Psoas muscle (tissue), 8 donors: Measurements from ENCODE around the gene HABP4. TPM values are rescaled to one million over a fixed set of nuclear protein-coding genes. Genes with fewer than 3 reads are reported as not detected.

ENCODE experiments used
- ATAC-seq, 4 donors: fragments of 200-7000 bp; cut with Tn5 transposase; one replicate each; pipeline ENCODE4 v1.9.1; 2020; ENCODE audit warnings: moderate library complexity in 3 of 4, mild to moderate bottlenecking in 2 of 4
- DNase-seq, 2 donors: peaks; one replicate each; pipeline ENCODE4 v3.0.0-alpha.2; 2020
- H3K27ac ChIP-seq: fragments of 200-600 bp; one replicate; pipeline ENCODE4 v1.8.0; 2022
- H3K27me3 ChIP-seq, 3 donors: fragments of 200-600 bp in 1 of 3; one replicate each; pipeline versions ENCODE4 v1.6.1 to v1.8.0; 2013 to 2022; ENCODE audit warnings: low read length in 2 of 3, mild to moderate bottlenecking in 2 of 3, moderate library complexity in 1 of 3; ENCODE audit not compliant: insufficient read depth in 3 of 3
- H3K36me3 ChIP-seq, 2 donors: fragments of 200-600 bp in 1 of 2; one replicate each; pipeline versions ENCODE4 v1.6.1 to v1.8.0; 2013 to 2022; ENCODE audit warnings: low read depth in 1 of 2, mild to moderate bottlenecking in 1 of 2, moderate library complexity in 1 of 2; ENCODE audit not compliant: insufficient read depth in 1 of 2
- H3K4me1 ChIP-seq: fragments of 200-600 bp; one replicate; pipeline ENCODE4 v1.8.0; 2022
- H3K4me3 ChIP-seq: fragments of 200-600 bp; one replicate; pipeline ENCODE4 v1.8.0; 2022; ENCODE audit warnings: mild to moderate bottlenecking
- H3K9me3 ChIP-seq: fragments of 200-600 bp; one replicate; pipeline ENCODE4 v1.8.0; 2022
- WGBS, 3 donors: extraction: QIAGEN DNeasy Blood & Tissue Kit; methylation state at CpG; one replicate each; pipeline versions ENCODE4 v1.1.6 to v1.1.7; 2013; 5-methylcytosine and 5-hydroxymethylcytosine counted together
- intact Hi-C, 2 donors: fragments of 100-400 bp; cut with DNase I; formaldehyde crosslinking; loops; one replicate each; pipeline versions ENCODE4 v1.11.0 to v1.14.2; 2022
- polyA plus RNA-seq, 3 donors: library from polyadenylated mRNA; stranded (reverse); fragments of 200-250 nt; gene quantifications; one replicate each; pipeline ENCODE4 v1.2.3, GENCODE V29; 2013
- total RNA-seq, 4 donors: library from RNA; stranded (reverse); fragmentation: NEBNext Ultra II Directional in 2 of 4; extraction: Animal tissue kit (Norgen Biotek cat#: 25700) in 2 of 4; gene quantifications; one replicate each; pipeline versions ENCODE4 v1.2.1 to v1.2.4, GENCODE V29; 2021 to 2023
- TF ChIP-seq, protein P1 (sequence below): fragments of 200-600 bp; IDR thresholded peaks from one replicate; pipeline ENCODE4 v1.8.0; 2022; ENCODE audit warnings: antibody characterized with exemption
- donor health status: healthy with polysubstance abuse.
- donor health status: DM: no; HTN: no; CAD: no; lungs with moderate emphysema.
- donor health status: Bipolar disorder and iron deficiency.
- donor health status: healthy.
- donor health status: DM: yes; HTN: yes; CAD: no.
- donor health status: DM: no; HTN: no; CAD: no.
- donor health status: DM: no; HTN: no; CAD: no.
- donor health status: DM: yes; HTN: yes; CAD: no.

The HABP4 gene
- total and polyA plus RNA-seq, 7 donors: 6.4 to 14.4 (median 9.3) TPM

DNA sequence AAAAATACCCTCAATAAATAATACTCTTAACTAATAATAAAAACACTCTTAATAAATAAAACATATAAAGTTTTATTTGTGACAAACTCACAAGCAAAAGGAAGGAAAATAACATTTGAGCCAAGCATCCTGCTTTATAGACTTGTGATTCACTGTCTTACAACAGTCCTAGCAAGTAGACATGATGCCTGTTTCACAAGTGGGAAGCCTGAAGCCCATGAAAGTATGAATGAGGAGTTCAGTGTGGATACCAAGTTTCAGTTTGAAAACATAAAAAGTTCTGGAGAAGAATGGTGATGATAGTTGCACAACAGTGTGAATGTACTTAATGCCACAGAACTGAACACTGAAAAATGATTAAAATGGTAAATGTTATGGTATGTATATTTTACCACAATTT, 10.9 kb downstream of the HABP4 start:
- ATAC-seq (no peak), DNase-seq (no peak)
- peaks cover 8% of the 10 kb centered on the region for H3K4me1 ChIP-seq
- TF ChIP-seq, protein P1, sequence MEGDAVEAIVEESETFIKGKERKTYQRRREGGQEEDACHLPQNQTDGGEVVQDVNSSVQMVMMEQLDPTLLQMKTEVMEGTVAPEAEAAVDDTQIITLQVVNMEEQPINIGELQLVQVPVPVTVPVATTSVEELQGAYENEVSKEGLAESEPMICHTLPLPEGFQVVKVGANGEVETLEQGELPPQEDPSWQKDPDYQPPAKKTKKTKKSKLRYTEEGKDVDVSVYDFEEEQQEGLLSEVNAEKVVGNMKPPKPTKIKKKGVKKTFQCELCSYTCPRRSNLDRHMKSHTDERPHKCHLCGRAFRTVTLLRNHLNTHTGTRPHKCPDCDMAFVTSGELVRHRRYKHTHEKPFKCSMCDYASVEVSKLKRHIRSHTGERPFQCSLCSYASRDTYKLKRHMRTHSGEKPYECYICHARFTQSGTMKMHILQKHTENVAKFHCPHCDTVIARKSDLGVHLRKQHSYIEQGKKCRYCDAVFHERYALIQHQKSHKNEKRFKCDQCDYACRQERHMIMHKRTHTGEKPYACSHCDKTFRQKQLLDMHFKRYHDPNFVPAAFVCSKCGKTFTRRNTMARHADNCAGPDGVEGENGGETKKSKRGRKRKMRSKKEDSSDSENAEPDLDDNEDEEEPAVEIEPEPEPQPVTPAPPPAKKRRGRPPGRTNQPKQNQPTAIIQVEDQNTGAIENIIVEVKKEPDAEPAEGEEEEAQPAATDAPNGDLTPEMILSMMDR: no peak
- intact Hi-C loops: no loop called here
- H3K36me3 ChIP-seq: peaks cover 0 to 27% of the 10 kb centered on the region in 2 donors
- no peaks in the 10 kb centered on the region for H3K27me3 ChIP-seq
- no peaks in the 10 kb centered on the region for H3K9me3 ChIP-seq
- H3K4me3 ChIP-seq: no peak overlapping the region
- H3K27ac ChIP-seq: no peak overlapping the region

DNA sequence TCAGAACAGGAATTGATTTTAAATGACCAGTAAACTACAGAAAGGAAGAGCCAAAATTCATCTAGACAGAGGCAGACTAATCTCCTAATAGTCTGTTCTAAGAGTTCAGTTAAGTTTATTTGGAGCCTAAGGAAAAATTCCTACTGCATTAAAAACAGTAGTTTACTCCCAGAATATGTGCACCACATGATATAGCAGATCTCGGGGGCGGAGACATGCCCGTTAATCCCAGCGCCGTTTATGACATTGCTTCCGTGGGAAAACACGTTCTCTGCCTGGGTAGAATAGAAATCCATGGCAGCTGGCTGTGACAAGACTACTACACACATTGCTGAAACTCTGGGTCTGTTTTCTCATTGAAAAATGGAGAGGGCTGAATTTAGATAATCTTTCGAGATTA, 11.4 kb downstream of the HABP4 start:
- intact Hi-C loops: no loop called here
- Histone ChIP-seq H3K27ac (no peak overlapping the region), H3K27me3 (no peaks in the 10 kb centered on the region), H3K4me3 (no peak overlapping the region), H3K9me3 (no peaks in the 10 kb centered on the region), H3K4me1 (peaks cover 8% of the 10 kb centered on the region), H3K36me3 (peaks cover 0 to 31% of the 10 kb centered on the region in 2 donors)
- no peak for ATAC-seq
- WGBS, 3 donors: 78 to 85% (median 82%) methylated on average over 8 of the region's 8 CpGs
- no peak for DNase-seq
- TF ChIP-seq, protein P1: no peak

DNA sequence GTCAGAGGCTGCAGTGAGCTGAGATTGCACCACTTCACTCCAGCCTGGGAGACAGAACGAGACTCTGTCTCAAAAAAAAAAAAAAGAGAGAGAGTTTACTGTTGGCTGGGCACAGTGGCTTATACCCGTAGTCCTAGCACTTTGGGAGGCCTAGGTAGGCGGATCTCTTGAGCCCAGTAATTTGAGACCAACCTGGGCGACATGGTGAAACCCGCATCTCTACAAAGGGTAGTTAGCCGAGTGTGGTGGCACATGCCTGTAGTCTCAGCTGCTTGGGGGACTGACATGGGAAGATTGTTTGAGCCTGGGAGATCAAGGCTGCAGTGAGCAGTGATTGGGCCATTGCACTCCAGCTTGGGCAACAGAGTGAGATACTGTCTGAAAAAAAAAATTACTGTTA, 12.6 kb downstream of the HABP4 start:
- Histone ChIP-seq H3K9me3 (no peaks in the 10 kb centered on the region), H3K4me3 (no peak overlapping the region), H3K4me1 (peaks cover 8% of the 10 kb centered on the region), H3K27me3 (no peaks in the 10 kb centered on the region), H3K36me3 (peaks cover 0 to 43% of the 10 kb centered on the region in 2 donors), H3K27ac (no peak overlapping the region)
- TF ChIP-seq, protein P1: no peak
- ATAC-seq (no peak), DNase-seq (no peak)
- intact Hi-C loops: no loop called here
- WGBS, 3 donors: 89 to 96% (median 94%) methylated on average over 6 of the region's 6 CpGs

DNA sequence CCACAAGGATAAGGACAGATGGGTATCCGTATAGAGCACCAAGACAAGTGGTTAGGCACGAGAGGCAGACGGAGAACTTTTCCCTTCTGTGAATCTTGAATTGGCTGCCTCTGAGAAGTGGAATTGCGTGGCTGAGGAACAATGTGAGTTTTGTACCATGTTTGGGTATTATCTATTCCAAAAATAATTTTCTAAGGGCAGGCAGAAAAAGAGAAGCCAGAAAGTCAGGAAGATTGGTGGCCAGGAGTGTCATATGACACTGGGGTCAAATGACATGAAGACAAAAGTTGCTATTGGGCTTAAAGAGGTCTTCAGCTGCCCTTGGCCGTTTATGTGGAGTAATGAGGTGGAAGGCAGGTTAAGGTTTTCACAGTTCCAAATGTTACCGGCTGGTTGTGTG, 14.5 kb downstream of the HABP4 start:
- DNase-seq (no peak), ATAC-seq (no peak)
- intact Hi-C loops: no loop called here
- H3K9me3 ChIP-seq: no peaks in the 10 kb centered on the region
- no peak overlapping the region for H3K4me3 ChIP-seq
- 25 to 58% (median 39%) methylated on average over 6 of the region's 6 CpGs for WGBS, 3 donors
- peaks cover 0 to 45% of the 10 kb centered on the region in 2 donors for H3K36me3 ChIP-seq
- peaks cover 8% of the 10 kb centered on the region for H3K4me1 ChIP-seq
- no peak overlapping the region for H3K27ac ChIP-seq
- no peaks in the 10 kb centered on the region for H3K27me3 ChIP-seq
- TF ChIP-seq, protein P1: no peak

DNA sequence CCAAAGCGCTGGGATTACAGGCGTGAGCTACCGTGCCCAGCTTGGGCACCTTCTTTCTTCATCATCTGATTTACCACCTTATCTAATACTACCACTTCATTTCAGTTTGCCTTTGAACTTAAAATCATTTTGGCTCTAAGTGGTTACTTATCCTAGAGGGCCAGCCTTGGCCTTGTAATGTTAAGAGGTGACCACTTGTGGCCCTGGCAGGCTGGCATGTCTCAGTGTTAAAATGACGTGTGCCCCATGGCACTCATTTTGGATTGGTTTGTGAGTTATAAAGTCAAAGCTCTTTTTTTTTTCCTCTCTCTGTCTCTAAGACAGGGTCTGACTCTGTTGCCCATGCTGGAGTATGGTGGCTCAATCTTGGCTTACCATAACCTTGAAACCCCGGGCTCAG, 17.8 kb downstream of the HABP4 start:
- H3K36me3 ChIP-seq: peaks cover 0 to 72% of the 10 kb centered on the region in 2 donors
- H3K4me1 ChIP-seq: peaks cover 8% of the 10 kb centered on the region
- ATAC-seq (no peak), DNase-seq (no peak)
- no peak overlapping the region for H3K4me3 ChIP-seq
- H3K27me3 ChIP-seq: no peaks in the 10 kb centered on the region
- TF ChIP-seq, protein P1: no peak
- 87 to 95% (median 94%) methylated on average over 5 of the region's 5 CpGs for WGBS, 3 donors
- no peak overlapping the region for H3K27ac ChIP-seq
- H3K9me3 ChIP-seq: no peaks in the 10 kb centered on the region
- intact Hi-C loops: no loop called here
